Renal cortical epithelial cell (primary cell): ENCODE data around the gene IER3IP1. TPM values are rescaled to one million over a fixed set of nuclear protein-coding genes. Genes with fewer than 3 reads are reported as not detected.

Experiments
- total RNA-seq: library from RNA; depleted of rRNA; stranded (reverse); fragments of >200 nt; gene quantifications from 2 replicates; pipeline ENCODE4 v1.2.3, GENCODE V29; 2014

IER3IP1 gene
- total RNA-seq, 1 donor from 2014 or later, result 19.9 TPM

Other genes starting within 250 kb of the IER3IP1 start
- not detected in 2 replicates for gene ELOA2, start 140.7 kb downstream of the IER3IP1 start, total RNA-seq
- gene HDHD2, start 25.9 kb downstream of the IER3IP1 start, total RNA-seq, result 23.1 and 39.5 TPM in 2 replicates
- gene SKOR2, start 75.3 kb upstream of the IER3IP1 start, total RNA-seq, result not detected in 2 replicates